ENCODE data around the gene MINDY4.

Gene MINDY4

GRCh38 chr7:30866939-30867338 lies 95.7 kb downstream of the MINDY4 start:
- Histone ChIP-seq H3K27me3 (no peaks in the 10 kb centered on the region), H3K27ac (no peak overlapping the region), H3K4me1 (ENCODE audit: control insufficient read depth in 1 of 2, insufficient read depth in 1 of 2, low read depth in 1 of 2, low read length in 1 of 2) (no peaks in the 10 kb centered on the region), H3K36me3 (no peaks in the 10 kb centered on the region), H3K9me3 (no peaks in the 10 kb centered on the region), H3K4me3 (ENCODE audit: low read depth in 1 of 2, low read length in 1 of 2) (no peak overlapping the region)
- no peak for TF ChIP-seq CTCF (IDR thresholded peaks at IDR 0.05)

- no peaks in the 10 kb centered on the region for H3K36me3 ChIP-seq
- H3K4me3 ChIP-seq (ENCODE audit: low read depth in 1 of 2, low read length in 1 of 2) = no peak overlapping the region
- no peak for TF ChIP-seq CTCF (IDR thresholded peaks at IDR 0.05)
- no peak overlapping the region for H3K27ac ChIP-seq
- H3K27me3 ChIP-seq = no peaks in the 10 kb centered on the region
- no peaks in the 10 kb centered on the region for H3K9me3 ChIP-seq
- H3K4me1 ChIP-seq (ENCODE audit: control insufficient read depth in 1 of 2, insufficient read depth in 1 of 2, low read depth in 1 of 2, low read length in 1 of 2) = no peaks in the 10 kb centered on the region
Measured at GRCh38 chr7:30867483-30867882, 96.3 kb downstream of the MINDY4 start.

GRCh38 chr7:30869794-30870611 lies 98.8 kb downstream of the MINDY4 start:
- H3K36me3 ChIP-seq = no peaks in the 10 kb centered on the region
- TF ChIP-seq CTCF (IDR thresholded peaks at IDR 0.05) = no peak
- no peaks in the 10 kb centered on the region for H3K27me3 ChIP-seq
- H3K9me3 ChIP-seq = no peaks in the 10 kb centered on the region
- H3K4me3 ChIP-seq (ENCODE audit: low read depth in 1 of 2, low read length in 1 of 2) = no peak overlapping the region
- H3K27ac ChIP-seq = no peak overlapping the region
- no peaks in the 10 kb centered on the region for H3K4me1 ChIP-seq (ENCODE audit: control insufficient read depth in 1 of 2, insufficient read depth in 1 of 2, low read depth in 1 of 2, low read length in 1 of 2)

GRCh38 chr7:30870821-30871518 lies 99.8 kb downstream of the MINDY4 start:
- Histone ChIP-seq H3K36me3 (no peaks in the 10 kb centered on the region), H3K4me3 (ENCODE audit: low read depth in 1 of 2, low read length in 1 of 2) (no peak overlapping the region), H3K4me1 (ENCODE audit: control insufficient read depth in 1 of 2, insufficient read depth in 1 of 2, low read depth in 1 of 2, low read length in 1 of 2) (no peaks in the 10 kb centered on the region), H3K27me3 (no peaks in the 10 kb centered on the region), H3K27ac (no peak overlapping the region), H3K9me3 (no peaks in the 10 kb centered on the region)
- TF ChIP-seq CTCF (IDR thresholded peaks at IDR 0.05) = no peak

- no peaks in the 10 kb centered on the region for H3K9me3 ChIP-seq
- no peaks in the 10 kb centered on the region for H3K27me3 ChIP-seq
- H3K27ac ChIP-seq = no peak overlapping the region
- H3K36me3 ChIP-seq = no peaks in the 10 kb centered on the region
- H3K4me3 ChIP-seq (ENCODE audit: low read depth in 1 of 2, low read length in 1 of 2) = no peak overlapping the region
- H3K4me1 ChIP-seq (ENCODE audit: control insufficient read depth in 1 of 2, insufficient read depth in 1 of 2, low read depth in 1 of 2, low read length in 1 of 2) = no peaks in the 10 kb centered on the region
- no peak for TF ChIP-seq CTCF (IDR thresholded peaks at IDR 0.05)
Measured at GRCh38 chr7:30871655-30872054, 100.4 kb downstream of the MINDY4 start.

All from neutrophil (primary cell).